GM18867 (cell line): Measurements from ENCODE around the gene TLE3.

Experiments used
- ATAC-seq: cut with Tn5 transposase; IDR thresholded peaks from one replicate; pipeline ENCODE4 v1.9.1; 2021; ENCODE audit warnings: mild to moderate bottlenecking, moderate library complexity; ENCODE audit not compliant: unreplicated experiment

TLE3 gene

GRCh38 chr15:70099167-70099966, 1.6 kb upstream of the TLE3 start:
- peak; percentile 64 for ATAC-seq

- ATAC-seq, result no peak
Measured at GRCh38 chr15:70098461-70099166, 897 bp upstream of the TLE3 start.

- no peak for ATAC-seq
Measured at GRCh38 chr15:70098153-70098460, 390 bp upstream of the TLE3 start.

- no peak for ATAC-seq
Measured at GRCh38 chr15:70097063-70097320, 725 bp downstream of the TLE3 start.

- no peak for ATAC-seq
Measured at GRCh38 chr15:70096215-70097062, 1.3 kb downstream of the TLE3 start.

- no peak for ATAC-seq
Measured at GRCh38 chr15:70095408-70096214, 2.1 kb downstream of the TLE3 start.

GRCh38 chr15:70094690-70095311, 2.9 kb downstream of the TLE3 start:
- no peak for ATAC-seq

- ATAC-seq, result no peak
Measured at GRCh38 chr15:70093481-70094319, 4.0 kb downstream of the TLE3 start.

- no peak for ATAC-seq
Measured at GRCh38 chr15:70093070-70093469, 4.6 kb downstream of the TLE3 start.

GRCh38 chr15:70092464-70093027, 5.2 kb downstream of the TLE3 start:
- ATAC-seq, result no peak

- no peak for ATAC-seq
Measured at GRCh38 chr15:70091726-70092463, 5.8 kb downstream of the TLE3 start.

- ATAC-seq, result no peak
Measured at GRCh38 chr15:70090436-70091296, 7.1 kb downstream of the TLE3 start.

- no peak for ATAC-seq
Measured at GRCh38 chr15:70089692-70089971, 8.1 kb downstream of the TLE3 start.

- ATAC-seq, result no peak
Measured at GRCh38 chr15:70088887-70089691, 8.6 kb downstream of the TLE3 start.

GRCh38 chr15:70088455-70088854, 9.3 kb downstream of the TLE3 start:
- no peak for ATAC-seq

- no peak for ATAC-seq
Measured at GRCh38 chr15:70087708-70088352, 9.9 kb downstream of the TLE3 start.

- ATAC-seq, result no peak
Measured at GRCh38 chr15:70086636-70087035, 11.1 kb downstream of the TLE3 start.
